Cerebellar nuclear complex (tissue), 1 donor: ENCODE results near the gene ACTR3.

Experiments
- DNase-seq, 2 experiments: peaks; one replicate each; lab custom pipeline; 2025; lab: John Stamatoyannopoulos, UW

ACTR3 gene

GRCh38 chr2:113966171-113966570 is 76.3 kb downstream of the ACTR3 start:
- no peak for DNase-seq

- DNase-seq = no peak
Measured at GRCh38 chr2:113966832-113967231, 76.9 kb downstream of the ACTR3 start.

GRCh38 chr2:113967272-113967671 is 77.4 kb downstream of the ACTR3 start:
- DNase-seq = no peak

- no peak for DNase-seq
Measured at GRCh38 chr2:113972766-113973165, 82.9 kb downstream of the ACTR3 start.

GRCh38 chr2:113973810-113974209 is 83.9 kb downstream of the ACTR3 start:
- no peak for DNase-seq

GRCh38 chr2:113974727-113975126 is 84.8 kb downstream of the ACTR3 start:
- DNase-seq = peak in 1 of 2 experiments; percentile 7

- no peak for DNase-seq
Measured at GRCh38 chr2:113976277-113976928, 86.5 kb downstream of the ACTR3 start.

GRCh38 chr2:113977060-113977659 is 87.3 kb downstream of the ACTR3 start:
- DNase-seq = no peak

- DNase-seq = no peak
Measured at GRCh38 chr2:113977660-113978523, 88.0 kb downstream of the ACTR3 start.

GRCh38 chr2:113978524-113979190 is 88.8 kb downstream of the ACTR3 start:
- no peak for DNase-seq

GRCh38 chr2:113979191-113980128 is 89.6 kb downstream of the ACTR3 start:
- DNase-seq = no peak

- DNase-seq = no peak
Measured at GRCh38 chr2:113980946-113981345, 91.1 kb downstream of the ACTR3 start.

GRCh38 chr2:113981404-113982134 is 91.7 kb downstream of the ACTR3 start:
- DNase-seq = no peak

GRCh38 chr2:113985554-113986397 is 95.9 kb downstream of the ACTR3 start:
- DNase-seq = no peak

- DNase-seq = no peak
Measured at GRCh38 chr2:113986762-113987290, 96.9 kb downstream of the ACTR3 start.

- no peak for DNase-seq
Measured at GRCh38 chr2:113992090-113992489, 102.2 kb downstream of the ACTR3 start.

GRCh38 chr2:113996671-113997594 is 107.0 kb downstream of the ACTR3 start:
- no peak for DNase-seq

GRCh38 chr2:114001152-114001551 is 111.3 kb downstream of the ACTR3 start:
- no peak for DNase-seq
